Fibroblast of pulmonary artery (primary cell): Measurements from ENCODE around the gene LRRC8E.
A peak's percentile ranks its signal among the peaks of the same experiment; 100 is the strongest.

Experiments used
- DNase-seq: peaks from one replicate; pipeline ENCODE4 v3.0.0-alpha.2; 2010; ENCODE audit warnings: low read depth
- H3K4me3 ChIP-seq: replicated peaks from 2 replicates; pipeline ENCODE4 v1.5.1; 2011; ENCODE audit warnings: low read depth, mild to moderate bottlenecking, control low read depth, low read length, moderate library complexity
- TF ChIP-seq, protein P1 (sequence below): IDR thresholded peaks from 2 replicates; pipeline ENCODE4 v1.5.1; 2011; ENCODE audit warnings: mild to moderate bottlenecking, control low read depth, low read length, inconsistent platforms; ENCODE audit errors: missing control alignments

LRRC8E gene

GRCh38 chr19:7918615-7919421 is 30.5 kb downstream of the LRRC8E start:
- no peak overlapping the region for H3K4me3 ChIP-seq

DNA sequence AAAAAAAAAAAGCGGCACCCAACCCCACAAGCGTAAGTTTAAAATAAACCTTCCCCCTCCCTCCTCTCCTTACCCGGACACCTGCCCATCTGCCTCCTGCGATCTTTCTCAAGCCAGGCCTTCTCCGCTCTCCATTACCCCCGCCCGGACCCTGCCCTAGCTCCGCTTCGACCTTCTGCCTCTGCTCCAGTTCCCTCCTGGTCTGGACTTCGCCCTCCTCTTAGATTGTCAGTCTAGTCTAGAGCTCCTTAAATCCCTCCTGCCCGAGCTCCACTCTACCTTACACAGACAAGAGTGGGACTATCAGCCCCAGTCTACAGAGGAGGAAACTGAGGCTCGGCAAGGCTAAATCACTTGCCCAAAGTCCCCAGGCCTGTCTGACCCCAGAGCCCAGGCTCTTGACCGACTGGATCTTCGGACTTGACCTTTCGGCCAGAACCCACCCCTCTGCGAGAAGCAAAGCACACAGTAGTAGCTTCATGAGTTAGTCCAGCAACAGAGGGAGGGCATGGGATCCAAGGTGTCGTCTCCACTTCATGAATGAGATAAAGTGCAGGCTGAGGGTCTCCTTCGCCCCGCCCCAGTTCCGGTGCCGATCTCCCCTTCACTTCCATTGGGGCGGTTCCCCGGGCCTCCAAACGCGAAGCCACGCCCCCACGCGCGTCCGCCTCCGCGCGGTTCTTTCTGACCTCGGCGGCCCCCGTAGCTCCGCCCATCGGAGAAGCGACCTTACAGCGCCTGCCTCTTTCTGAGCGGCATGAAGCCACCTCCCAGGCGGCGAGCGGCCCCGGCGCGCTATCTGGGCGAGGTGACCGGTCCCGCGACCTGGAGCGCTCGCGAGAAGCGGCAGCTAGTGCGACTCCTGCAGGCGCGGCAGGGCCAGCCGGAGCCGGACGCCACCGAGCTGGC is 31.6 kb downstream of the LRRC8E start, which contains the start of gene SNAPC2:
Gene SNAPC2 (plus strand): TSS at position 729 of the 909 bp plus-strand sequence. CDS start 29 bp downstream, at position 758.
- H3K4me3 ChIP-seq, result peak within 1 kb of the TSS; percentile 68
- TF ChIP-seq, protein P1, sequence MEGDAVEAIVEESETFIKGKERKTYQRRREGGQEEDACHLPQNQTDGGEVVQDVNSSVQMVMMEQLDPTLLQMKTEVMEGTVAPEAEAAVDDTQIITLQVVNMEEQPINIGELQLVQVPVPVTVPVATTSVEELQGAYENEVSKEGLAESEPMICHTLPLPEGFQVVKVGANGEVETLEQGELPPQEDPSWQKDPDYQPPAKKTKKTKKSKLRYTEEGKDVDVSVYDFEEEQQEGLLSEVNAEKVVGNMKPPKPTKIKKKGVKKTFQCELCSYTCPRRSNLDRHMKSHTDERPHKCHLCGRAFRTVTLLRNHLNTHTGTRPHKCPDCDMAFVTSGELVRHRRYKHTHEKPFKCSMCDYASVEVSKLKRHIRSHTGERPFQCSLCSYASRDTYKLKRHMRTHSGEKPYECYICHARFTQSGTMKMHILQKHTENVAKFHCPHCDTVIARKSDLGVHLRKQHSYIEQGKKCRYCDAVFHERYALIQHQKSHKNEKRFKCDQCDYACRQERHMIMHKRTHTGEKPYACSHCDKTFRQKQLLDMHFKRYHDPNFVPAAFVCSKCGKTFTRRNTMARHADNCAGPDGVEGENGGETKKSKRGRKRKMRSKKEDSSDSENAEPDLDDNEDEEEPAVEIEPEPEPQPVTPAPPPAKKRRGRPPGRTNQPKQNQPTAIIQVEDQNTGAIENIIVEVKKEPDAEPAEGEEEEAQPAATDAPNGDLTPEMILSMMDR, result no peak
- peak; percentile 95 for DNase-seq

More at GRCh38 chr19:7918615-7919421, 30.5 kb downstream of the LRRC8E start:
- no peak for DNase-seq
- TF ChIP-seq, protein P1, result no peak

DNA sequence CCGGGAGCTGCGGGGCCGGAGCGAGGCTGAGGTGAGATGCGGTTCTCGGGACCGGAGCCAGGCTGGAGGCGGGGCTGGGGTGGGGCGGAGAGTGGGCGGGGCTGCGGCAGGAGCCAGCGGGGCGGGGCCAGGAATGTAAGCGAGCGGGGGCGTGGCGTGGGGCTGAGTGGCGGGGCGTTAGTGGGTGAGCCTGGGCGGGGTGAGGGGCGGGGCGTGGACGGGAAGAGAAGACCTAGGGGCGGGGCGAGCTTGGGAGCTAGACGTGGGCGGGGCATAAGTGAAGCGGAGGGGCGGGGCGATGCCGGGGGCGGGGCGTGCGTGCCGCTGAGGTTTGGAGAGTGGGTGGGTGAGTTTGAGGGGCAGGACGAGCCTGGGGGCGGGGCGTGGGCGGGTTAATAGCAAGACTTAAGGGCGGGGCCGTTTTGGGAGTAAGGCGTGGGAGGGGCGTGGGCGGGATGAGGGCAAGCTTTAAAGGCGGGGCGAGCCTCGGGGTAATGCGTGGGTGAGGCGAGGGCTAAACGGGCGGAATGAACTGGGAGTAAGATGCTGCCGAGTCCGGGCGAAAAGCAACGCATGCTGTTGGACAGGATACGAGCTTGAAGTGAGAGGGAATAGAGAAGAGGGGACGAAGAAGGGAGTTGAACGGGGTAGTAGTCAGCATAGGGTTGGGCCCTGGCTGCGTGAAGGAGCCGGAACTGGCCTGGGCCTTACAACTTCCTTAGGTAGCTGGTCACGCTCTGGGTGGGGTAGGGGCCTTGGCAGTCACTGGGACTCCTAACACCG is 32.4 kb downstream of the LRRC8E start:
- TF ChIP-seq, protein P1, result no peak
- H3K4me3 ChIP-seq, result peak overlapping the region; percentile 68
- DNase-seq, result peak; percentile 98

DNA sequence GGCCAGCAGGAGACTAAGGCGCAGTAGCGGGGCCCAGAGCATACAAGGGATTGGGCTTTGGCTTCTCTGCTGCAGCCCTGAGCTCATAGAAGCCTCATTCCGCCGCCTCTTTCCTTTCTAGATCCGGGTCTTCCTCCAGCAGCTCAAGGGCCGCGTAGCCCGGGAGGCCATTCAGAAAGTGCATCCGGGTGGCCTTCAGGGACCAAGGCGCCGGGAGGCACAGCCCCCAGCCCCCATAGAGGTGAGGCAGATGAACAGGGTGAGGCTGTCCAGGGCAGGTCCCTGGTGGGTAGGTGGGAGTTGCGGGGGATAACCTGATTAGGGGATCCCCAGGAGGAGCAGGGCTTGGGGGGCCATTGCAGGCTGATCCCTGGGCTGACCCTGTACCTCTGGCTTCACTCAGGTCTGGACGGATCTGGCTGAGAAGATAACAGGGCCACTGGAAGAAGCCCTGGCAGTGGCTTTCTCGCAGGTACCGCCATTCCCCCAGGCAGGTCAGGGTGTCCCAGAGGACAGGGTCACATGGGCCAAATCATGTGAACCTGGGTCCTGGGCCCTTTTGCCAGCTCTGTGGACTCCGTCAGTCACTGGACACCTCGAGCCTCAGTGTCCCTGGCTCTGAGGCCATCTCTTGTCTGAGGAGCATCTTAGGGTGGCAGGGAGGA is 33.1 kb downstream of the LRRC8E start:
- TF ChIP-seq, protein P1, result no peak
- H3K4me3 ChIP-seq, result peak overlapping the region; percentile 64
- no peak for DNase-seq

GRCh38 chr19:7921967-7922835 is 33.9 kb downstream of the LRRC8E start:
- TF ChIP-seq, protein P1, result no peak
- peak overlapping the region; percentile 64 for H3K4me3 ChIP-seq
- no peak for DNase-seq
